Measurements from ENCODE around the gene GCG.

The GCG gene

DNA sequence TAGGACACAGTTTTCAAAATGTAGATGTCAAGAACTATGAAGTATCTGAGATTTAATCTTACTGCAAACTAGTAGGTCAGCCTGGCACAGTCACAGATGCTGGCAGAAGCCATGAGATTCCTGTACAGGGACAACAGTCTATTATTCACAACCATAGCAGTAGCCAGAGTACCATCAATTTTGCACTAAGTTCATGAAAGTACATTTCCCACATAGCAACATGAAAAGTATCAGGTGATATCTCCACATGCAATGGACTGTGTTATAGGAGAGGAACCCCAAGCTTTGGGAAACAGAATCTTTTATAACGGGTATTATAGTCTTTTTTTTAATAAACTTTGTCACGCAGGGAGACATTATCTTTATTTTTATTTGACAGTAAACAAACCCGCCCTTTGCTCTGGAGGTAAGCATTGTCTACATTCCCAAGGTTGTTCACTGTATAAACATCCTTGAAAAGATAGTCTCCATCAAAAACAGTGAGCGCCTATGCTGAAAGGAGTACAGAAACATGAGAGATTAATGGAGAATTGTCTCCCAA is 44.6 kb downstream of the GCG start:
- DNase-seq (ENCODE audit: low read depth), result no peak
- no peak overlapping the region for H3K4me3 ChIP-seq (ENCODE audit: low read depth, low read length)
- TF ChIP-seq, protein P1, sequence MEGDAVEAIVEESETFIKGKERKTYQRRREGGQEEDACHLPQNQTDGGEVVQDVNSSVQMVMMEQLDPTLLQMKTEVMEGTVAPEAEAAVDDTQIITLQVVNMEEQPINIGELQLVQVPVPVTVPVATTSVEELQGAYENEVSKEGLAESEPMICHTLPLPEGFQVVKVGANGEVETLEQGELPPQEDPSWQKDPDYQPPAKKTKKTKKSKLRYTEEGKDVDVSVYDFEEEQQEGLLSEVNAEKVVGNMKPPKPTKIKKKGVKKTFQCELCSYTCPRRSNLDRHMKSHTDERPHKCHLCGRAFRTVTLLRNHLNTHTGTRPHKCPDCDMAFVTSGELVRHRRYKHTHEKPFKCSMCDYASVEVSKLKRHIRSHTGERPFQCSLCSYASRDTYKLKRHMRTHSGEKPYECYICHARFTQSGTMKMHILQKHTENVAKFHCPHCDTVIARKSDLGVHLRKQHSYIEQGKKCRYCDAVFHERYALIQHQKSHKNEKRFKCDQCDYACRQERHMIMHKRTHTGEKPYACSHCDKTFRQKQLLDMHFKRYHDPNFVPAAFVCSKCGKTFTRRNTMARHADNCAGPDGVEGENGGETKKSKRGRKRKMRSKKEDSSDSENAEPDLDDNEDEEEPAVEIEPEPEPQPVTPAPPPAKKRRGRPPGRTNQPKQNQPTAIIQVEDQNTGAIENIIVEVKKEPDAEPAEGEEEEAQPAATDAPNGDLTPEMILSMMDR (IDR thresholded peaks at IDR 0.05; ENCODE audit: insufficient read depth, low read depth, low read length, missing control alignments), result no peak

DNA sequence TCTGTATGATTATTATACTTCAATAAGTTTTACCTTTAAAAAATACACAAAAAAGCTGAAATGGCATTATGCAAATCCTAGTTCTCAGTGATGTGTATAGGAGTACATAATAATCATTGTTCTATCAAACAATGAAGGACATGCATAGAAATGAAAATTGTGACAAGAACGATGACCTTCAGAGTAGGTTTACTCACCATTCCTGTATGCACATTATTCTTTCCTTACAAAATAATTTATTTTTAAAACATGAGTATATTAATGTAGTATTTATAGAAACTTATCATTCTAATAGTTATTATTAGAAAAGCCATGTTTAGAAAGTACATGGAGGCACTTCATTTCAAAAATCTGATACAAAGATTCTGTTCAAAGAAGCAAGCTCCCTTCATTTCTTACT is 45.3 kb downstream of the GCG start:
- TF ChIP-seq, protein P1 (IDR thresholded peaks at IDR 0.05; ENCODE audit: insufficient read depth, low read depth, low read length, missing control alignments), result no peak

DNA sequence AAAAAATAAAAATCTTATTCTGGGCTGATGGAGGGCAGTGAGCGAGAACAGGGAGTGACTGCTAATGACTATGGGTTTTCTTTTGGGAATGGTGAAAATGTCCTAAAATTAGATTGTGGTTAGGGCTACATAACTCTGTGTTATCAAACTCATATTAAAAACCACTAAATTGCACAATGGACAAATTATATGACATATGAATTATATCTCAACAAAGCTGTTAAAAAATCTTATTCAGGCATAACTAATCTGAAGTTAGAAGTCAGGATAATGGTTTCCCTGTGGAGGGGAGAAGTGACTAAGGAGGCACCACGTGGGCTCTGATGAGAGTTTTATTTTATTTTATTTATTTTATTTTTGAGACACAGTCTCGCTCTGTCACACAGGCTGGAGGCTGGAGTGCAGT is 45.9 kb downstream of the GCG start:
- DNase-seq (ENCODE audit: low read depth), result no peak
- TF ChIP-seq, protein P1 (IDR thresholded peaks at IDR 0.05; ENCODE audit: insufficient read depth, low read depth, low read length, missing control alignments), result no peak
- H3K4me3 ChIP-seq (ENCODE audit: low read depth, low read length), result no peak overlapping the region

More for the DNA sequence above, 45.3 kb downstream of the GCG start:
- DNase-seq (ENCODE audit: low read depth), result no peak
- H3K4me3 ChIP-seq (ENCODE audit: low read depth, low read length), result no peak overlapping the region

DNA sequence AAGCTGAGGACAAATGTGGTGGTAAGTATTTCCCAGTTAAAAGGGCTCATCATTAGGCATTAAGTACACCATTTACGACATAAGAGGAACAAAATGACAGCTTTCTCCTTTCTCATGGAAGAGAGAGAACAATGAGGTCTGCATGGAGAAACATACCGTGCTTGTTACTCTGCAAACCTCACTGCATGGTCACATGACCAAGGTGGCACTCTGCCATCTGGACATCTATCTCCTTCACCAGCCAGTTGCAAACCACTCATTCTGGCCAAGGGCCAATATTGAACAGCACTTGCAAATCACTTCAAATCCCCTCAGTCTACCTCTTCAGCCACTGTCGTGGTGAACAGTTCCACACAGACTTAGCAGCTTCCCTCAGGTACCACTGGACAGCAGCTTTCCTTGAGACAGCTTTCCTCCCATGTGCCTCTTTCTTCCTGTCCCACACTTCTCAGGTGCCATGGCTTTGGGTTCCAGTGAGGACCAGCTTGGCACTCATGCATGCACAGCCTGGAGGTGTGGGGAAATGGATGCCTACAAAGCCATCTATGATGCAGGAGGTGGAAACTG is 48.5 kb downstream of the GCG start:
- TF ChIP-seq, protein P1 (IDR thresholded peaks at IDR 0.05; ENCODE audit: insufficient read depth, low read depth, low read length, missing control alignments), result no peak
- DNase-seq (ENCODE audit: low read depth), result no peak
- no peak overlapping the region for H3K4me3 ChIP-seq (ENCODE audit: low read depth, low read length)

DNA sequence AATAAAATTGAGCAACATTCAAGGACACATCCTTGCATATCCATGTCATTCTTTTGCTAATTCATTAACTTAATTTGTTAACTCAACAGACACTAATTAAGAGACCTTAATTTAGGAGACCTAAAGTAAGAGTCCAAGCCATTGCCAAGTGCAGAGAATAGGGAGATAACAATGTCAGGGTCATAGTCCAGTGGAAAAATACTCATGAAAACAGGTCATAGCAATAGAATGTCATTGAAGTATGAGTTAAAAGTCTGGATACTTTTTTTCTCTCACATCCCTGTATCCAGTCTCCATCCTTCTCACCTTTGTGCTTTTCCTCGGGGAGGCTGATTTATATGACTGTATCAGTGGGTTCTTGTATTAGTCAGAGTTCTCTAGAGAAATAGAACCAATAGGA is 51.5 kb downstream of the GCG start:
- TF ChIP-seq, protein P1 (IDR thresholded peaks at IDR 0.05; ENCODE audit: insufficient read depth, low read depth, low read length, missing control alignments), result no peak

DNA sequence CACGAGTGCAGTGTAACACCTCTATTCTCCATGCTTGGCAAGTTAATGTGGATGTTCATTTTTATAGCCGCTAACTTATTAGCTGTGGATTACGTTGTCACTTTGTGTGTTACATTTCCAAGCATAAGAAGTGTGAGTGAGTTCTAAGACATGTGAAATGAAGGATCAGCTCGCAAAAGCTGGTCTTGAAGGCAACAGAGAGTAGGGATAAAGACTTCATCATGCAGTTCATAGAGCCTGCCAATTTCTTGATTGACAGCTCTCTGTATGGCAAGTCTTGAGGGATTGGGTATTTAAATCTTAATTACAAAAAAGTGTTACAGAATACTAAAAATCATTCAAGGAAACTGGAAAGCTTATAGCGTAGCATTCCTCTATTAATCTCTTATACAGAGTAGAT is 52.2 kb downstream of the GCG start:
- no peak overlapping the region for H3K4me3 ChIP-seq (ENCODE audit: low read depth, low read length)
- no peak for DNase-seq (ENCODE audit: low read depth)
- TF ChIP-seq, protein P1 (IDR thresholded peaks at IDR 0.05; ENCODE audit: insufficient read depth, low read depth, low read length, missing control alignments), result no peak

More for the DNA sequence above, 51.5 kb downstream of the GCG start:
- no peak for DNase-seq (ENCODE audit: low read depth)
- no peak overlapping the region for H3K4me3 ChIP-seq (ENCODE audit: low read depth, low read length)

Data from GM12865 (cell line).